GM23248 (cell line): ENCODE results near the gene RHBDF2.
"Not testable (repeated sequence)": the region's sequence is repeated elsewhere in the genome, so short reads cannot be mapped to it uniquely, and the experiment has no call there.

Experiments
- EZH2 ChIP-seq: fragments of 200-600 bp; sonication (generic); IDR thresholded peaks from 2 replicates; pipeline ENCODE4 v1.6.1; 2018; ENCODE audit warnings: antibody characterized with exemption, mild to moderate bottlenecking; ENCODE audit not compliant: insufficient read depth, poor library complexity, severe bottlenecking
- EZH2phosphoT487 ChIP-seq: fragments of 200-600 bp; sonication (generic); IDR thresholded peaks from 2 replicates; pipeline ENCODE4 v1.6.1; 2018; ENCODE audit warnings: antibody characterized with exemption, moderate library complexity, mild to moderate bottlenecking, low read depth; ENCODE audit not compliant: insufficient read depth

- not testable (repeated sequence) for TF ChIP-seq EZH2phosphoT487, EZH2
Measured at GRCh38 chr17:76527016-76527415, 25.8 kb upstream of the RHBDF2 start.
